NCI-H524 treated with DMSO at 0.1 percent for 48 hours (cell line): ENCODE data around the gene CACFD1.
A peak's percentile ranks its signal among the peaks of the same experiment; 100 is the strongest.

Source experiments
- DNase-seq: peaks from one replicate; lab custom pipeline; 2025; lab: John Stamatoyannopoulos, UW

Gene CACFD1

DNA sequence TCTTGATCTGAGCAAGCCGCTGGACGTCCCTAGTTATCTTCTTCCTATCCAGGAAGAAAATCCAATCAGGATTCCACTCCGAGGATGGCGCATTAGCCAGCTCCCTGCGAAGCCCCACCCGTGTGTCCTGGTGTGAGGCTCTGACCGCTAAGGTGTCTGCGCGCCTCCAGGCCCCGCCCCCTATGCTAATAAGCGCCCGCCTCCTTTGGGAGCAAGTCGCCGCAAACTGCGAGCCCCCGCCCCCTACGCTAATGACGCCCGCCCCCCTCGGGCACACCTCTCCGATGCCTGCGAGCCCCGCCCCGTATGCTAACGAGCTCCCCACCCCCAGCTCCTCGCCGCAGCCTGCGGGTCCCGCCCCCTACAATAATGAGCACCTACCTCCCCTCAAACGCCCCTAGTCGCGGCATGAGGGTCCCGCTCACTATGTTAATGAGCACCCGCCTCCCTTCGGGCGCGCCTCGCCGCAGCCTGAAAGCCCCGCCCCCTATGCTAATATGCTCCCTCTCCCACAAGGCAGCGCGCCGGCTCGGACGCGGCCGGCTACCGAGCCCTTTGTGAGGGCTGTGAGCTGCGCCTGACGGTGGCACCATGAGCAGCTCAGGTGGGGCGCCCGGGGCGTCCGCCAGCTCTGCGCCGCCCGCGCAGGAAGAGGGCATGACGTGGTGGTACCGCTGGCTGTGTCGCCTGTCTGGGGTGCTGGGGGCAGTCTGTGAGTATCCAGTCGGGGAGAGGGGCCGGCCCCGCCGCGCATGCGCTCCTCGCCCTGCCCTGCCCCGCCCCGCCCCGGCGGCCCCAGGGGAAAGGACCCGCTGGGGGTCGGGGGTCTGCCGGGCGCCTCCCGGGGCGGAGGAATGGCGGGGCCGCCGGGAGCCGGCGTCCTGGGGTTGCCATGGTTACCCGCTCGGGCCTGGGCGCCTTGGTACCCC is at the start of gene CACFD1:
Gene CACFD1, plus strand, starts transcription at position 503 of the 929 bp plus-strand sequence. Its CDS starts 89 bp downstream, at position 592.
- peak; percentile 87 for DNase-seq

- no peak for DNase-seq
Measured at GRCh38 chr9:133415170-133415569, 44.6 kb upstream of the CACFD1 start.

DNA sequence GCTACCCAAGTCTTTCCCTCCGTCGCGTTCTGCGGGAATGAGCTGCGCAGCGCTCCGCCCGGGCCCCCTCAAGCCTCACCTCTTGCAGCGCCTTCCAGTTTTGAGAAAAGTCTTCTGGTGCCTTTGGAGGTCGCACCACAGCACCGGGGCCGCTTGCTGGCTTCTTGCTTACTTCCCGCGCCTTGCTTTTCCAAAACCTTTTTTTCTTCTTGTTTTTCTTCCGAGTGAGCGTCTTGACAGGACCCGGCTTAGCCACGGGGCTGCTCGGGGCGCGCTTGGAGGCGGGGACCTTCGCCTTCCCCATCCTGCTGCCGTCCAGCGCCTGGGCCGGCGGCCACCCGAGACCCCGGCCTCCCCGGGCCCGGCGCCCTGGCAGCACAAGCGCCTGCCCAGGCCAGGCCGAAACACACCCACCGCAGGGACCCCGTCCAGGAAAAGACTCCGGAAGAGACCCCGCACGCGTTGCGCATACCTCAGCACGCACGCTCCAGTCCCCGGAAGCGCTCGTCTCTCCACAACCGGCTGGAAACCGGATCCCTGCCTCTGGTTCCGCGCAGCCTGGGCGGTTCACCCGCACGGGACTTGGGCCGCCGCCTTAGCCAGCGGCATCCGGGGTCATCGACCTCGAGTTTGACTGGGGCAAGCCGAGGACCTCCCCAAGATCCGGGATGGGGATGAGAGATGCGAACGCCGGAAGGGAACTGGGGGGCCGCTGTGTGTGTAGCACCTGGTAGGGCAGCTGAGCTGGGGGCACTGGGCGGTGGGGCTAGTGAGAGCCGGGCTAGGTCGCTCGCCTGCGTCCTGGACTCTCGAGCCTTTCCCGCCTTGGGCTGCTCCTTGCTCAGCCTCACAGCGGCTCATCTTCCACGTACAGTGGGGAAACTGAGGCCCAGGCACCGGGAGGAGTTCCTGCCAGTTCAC is 42.0 kb upstream of the CACFD1 start, which contains the start of gene REXO4:
Gene REXO4, minus strand, starts transcription at position 470 of the 921 bp plus-strand sequence. Its CDS starts 166 bp downstream, at position 304.
- DNase-seq, result peak; percentile 78

DNA sequence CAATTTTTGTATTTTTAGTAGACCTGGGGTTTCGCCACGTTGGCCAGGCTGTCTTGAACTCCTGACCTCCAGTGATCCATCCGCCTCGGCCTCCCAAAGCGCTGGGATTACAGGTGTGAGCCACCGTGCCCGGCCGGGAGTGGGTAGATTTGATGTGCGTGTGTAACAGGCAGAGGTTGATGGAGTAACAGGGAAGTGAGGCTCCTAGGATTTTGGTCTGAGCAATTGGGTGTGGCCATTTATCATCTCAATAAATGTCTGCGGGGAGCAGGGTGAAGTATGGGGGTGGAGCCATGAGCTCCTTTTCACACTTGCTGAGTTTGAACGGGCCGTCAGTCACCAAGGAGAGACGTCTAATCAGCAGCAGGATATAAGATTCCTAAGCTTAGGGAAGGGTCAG is 40.8 kb upstream of the CACFD1 start:
- DNase-seq, result no peak

GRCh38 chr9:133420392-133420827 is 39.4 kb upstream of the CACFD1 start:
- DNase-seq, result no peak

- no peak for DNase-seq
Measured at GRCh38 chr9:133421615-133422542, 37.9 kb upstream of the CACFD1 start, which contains the start of gene ADAMTS13. Gene ADAMTS13 (plus strand): TSS chr9:133422367. CDS start chr9:133422444, 77 bp downstream.

DNA sequence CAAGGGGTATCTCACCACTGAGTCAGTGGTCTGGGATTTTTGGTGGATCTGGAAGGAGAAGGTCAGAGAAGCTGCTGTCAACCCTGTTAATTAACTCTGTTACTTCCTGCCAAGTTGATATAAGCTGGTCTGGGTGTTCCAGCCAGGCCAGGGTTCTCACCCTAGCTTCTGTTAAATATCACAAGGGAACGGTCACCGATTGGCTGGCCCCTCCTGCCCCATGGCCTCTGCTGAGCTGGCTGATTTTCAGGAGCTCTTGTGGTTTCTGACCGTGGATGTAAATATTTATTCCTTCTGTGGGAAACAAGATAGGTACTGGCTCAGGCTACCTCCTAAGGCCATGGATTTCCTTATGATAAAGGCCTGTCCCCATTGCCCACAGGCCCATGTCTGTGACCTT is 36.6 kb upstream of the CACFD1 start:
- no peak for DNase-seq

- no peak for DNase-seq
Measured at GRCh38 chr9:133424187-133424586, 35.6 kb upstream of the CACFD1 start.

GRCh38 chr9:133425049-133425632 is 34.6 kb upstream of the CACFD1 start:
- no peak for DNase-seq

- DNase-seq, result no peak
Measured at GRCh38 chr9:133426011-133426410, 33.8 kb upstream of the CACFD1 start.

- DNase-seq, result no peak
Measured at GRCh38 chr9:133427658-133428348, 32.0 kb upstream of the CACFD1 start.

- no peak for DNase-seq
Measured at GRCh38 chr9:133428617-133429101, 31.1 kb upstream of the CACFD1 start.

- no peak for DNase-seq
Measured at GRCh38 chr9:133429214-133429613, 30.6 kb upstream of the CACFD1 start.

- no peak for DNase-seq
Measured at GRCh38 chr9:133429641-133430161, 30.1 kb upstream of the CACFD1 start.

DNA sequence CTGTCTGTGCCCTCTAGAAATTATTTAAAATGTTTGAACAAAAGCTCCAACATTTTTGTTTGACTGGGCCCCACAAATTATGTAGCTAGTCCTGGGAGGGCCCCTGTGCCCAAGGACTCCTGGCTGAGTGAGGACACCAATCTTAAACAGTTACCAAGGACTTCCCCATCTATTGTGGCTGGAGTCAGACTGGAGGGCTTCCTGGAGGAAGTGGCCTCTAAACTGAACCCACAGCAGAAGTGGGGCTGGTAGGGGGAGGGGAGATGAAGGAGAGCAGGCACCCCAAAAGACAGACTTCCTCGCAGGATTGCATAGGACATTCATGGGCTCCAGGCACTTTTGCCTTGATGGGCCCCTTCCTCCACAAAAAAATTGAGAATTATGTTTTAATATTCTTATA is 29.5 kb upstream of the CACFD1 start:
- no peak for DNase-seq

GRCh38 chr9:133433351-133433843 is 26.4 kb upstream of the CACFD1 start:
- no peak for DNase-seq

DNA sequence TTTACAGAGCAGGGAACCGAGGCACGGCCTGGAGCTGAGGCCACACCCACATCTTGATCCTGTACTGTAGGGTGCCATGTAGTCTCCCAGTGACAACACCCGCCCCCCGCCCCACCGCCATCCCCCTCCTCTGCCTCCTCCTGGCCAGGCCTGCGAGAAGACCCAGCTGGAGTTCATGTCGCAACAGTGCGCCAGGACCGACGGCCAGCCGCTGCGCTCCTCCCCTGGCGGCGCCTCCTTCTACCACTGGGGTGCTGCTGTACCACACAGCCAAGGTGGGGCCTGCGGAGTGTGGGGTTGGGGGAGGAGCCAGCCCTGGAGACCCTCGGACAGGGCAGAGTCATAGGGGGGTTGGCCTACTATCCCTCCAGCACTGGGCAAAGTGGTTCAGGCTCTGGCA is 23.1 kb upstream of the CACFD1 start:
- no peak for DNase-seq

DNA sequence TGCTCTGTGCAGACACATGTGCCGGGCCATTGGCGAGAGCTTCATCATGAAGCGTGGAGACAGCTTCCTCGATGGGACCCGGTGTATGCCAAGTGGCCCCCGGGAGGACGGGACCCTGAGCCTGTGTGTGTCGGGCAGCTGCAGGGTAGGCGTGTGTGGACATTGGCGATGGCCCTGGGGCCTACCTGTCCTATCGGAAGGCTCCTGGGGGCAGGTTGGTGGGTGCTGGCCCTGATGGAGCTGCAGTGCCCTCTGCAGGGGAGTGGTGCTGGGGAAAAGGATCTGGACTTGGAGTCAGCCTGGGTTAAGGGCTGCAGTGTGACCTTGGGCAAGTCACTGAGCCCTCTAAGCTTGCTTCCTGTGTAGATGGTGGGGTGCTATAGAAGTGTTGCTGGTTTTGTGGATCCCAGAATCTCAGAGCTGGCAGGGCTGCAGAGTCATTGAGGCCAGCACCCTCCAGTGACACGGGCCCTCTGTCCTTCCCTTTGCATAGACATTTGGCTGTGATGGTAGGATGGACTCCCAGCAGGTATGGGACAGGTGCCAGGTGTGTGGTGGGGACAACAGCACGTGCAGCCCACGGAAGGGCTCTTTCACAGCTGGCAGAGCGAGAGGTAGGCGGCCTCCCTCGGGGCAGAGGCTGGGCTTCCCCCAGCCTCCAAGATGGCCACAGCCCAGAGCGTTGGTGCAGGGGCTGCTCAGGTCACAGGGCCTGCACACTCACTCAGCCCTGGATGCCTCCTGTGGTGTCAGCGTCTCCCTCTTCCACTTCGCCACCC is 21.8 kb upstream of the CACFD1 start:
- no peak for DNase-seq

DNA sequence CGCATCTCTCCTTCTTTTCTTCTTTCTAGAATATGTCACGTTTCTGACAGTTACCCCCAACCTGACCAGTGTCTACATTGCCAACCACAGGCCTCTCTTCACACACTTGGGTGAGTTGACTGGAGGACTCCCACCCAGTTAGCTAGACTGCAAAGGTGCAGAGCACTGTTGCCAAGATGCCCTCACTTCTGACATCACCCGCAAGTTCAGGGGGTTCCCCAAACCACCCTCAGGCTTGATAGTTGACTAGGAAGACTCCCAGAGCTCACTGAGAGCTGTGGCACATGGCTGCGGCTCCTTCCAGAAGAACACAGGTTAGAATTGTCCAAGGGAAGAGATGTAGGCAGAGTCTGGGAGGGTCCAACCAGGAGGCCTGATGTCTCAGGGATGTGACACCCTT is 20.4 kb upstream of the CACFD1 start:
- DNase-seq, result no peak
